Mucosa of descending colon (tissue), 3 donors: ENCODE results near the gene ST6GALNAC3. TPM values are rescaled to one million over a fixed set of nuclear protein-coding genes. Genes with fewer than 3 reads are reported as not detected.

Experiments
- ATAC-seq: fragments of 200-7000 bp; cut with Tn5 transposase; one replicate; pipeline ENCODE4 v1.9.1; 2020; ENCODE audit warnings: mild to moderate bottlenecking, moderate library complexity
- DNase-seq, 3 donors: peaks; one replicate each; pipeline ENCODE4 v3.0.0-alpha.2; 2020
- H3K36me3 ChIP-seq: fragments of 200-600 bp; one replicate; pipeline ENCODE4 v1.8.0; 2021; ENCODE audit warnings: low read depth, mild to moderate bottlenecking
- H3K4me1 ChIP-seq: fragments of 200-600 bp; one replicate; pipeline ENCODE4 v1.8.0; 2021; ENCODE audit warnings: low read depth, mild to moderate bottlenecking
- H3K4me3 ChIP-seq: fragments of 200-600 bp; one replicate; pipeline ENCODE4 v1.8.0; 2021; ENCODE audit warnings: mild to moderate bottlenecking
- H3K9me3 ChIP-seq: fragments of 200-600 bp; one replicate; pipeline ENCODE4 v1.8.0; 2021; ENCODE audit warnings: mild to moderate bottlenecking
- intact Hi-C, 2 donors: fragments of 100-400 bp; cut with DNase I in 1 of 2; cut with micrococcal nuclease in 1 of 2; formaldehyde crosslinking; loops; one replicate each; pipeline versions ENCODE4 v1.11.0 to v1.11.1; 2022; cut with DNase I, micrococcal nuclease
- total RNA-seq, 3 donors: library from RNA; stranded (reverse); fragmentation: NEBNext Ultra II Directional in 2 of 3; extraction: Animal tissue kit (Norgen Biotek cat#: 25700) in 2 of 3; gene quantifications; one replicate each; pipeline versions ENCODE4 v1.2.1 to v1.2.4, GENCODE V29; 2021 to 2023
- TF ChIP-seq, protein P1 (sequence below): fragments of 200-600 bp; IDR thresholded peaks from one replicate; pipeline ENCODE4 v1.8.0; 2022; ENCODE audit warnings: antibody characterized with exemption, mild to moderate bottlenecking
- donor health status: DM: no; HTN: no; CAD: no; lungs with moderate emphysema.
- donor health status: DM: no; HTN: no; CAD: no.
- donor health status: DM: no; HTN: yes; CAD: no.

The ST6GALNAC3 gene
- total RNA-seq, 3 donors from 2014 or later: 5.4 to 9.0 (median 6.7) TPM

DNA sequence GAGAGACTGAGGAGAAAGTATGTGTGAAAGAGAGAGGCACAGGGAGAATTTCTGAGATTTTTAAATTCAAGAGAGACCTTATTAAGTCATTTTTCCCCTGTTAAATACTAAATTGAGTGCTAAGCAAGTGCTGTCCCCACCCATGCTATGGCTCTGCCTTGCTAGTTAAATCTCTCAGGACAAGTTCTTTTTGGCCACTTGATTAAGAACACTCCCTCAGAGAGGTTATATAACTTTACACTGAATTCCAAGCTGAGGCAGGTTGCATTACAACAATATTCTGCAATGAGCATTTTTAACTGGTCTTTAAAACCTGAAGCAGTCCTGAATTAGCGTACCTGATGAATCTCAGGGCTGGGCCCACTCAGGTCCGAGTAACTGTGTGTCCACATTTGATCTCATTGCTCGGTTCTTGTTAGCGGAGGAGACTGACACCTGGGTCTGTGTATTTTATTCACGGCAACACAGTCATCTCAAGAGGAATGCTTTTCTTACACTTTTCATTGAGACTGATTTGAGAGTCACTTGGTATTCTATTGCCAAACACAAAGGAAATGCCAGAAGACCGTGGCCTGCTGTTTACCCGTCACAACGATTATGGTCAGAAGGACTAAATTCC, 605.1 kb downstream of the ST6GALNAC3 start:
- no peak for DNase-seq
- TF ChIP-seq, protein P1, sequence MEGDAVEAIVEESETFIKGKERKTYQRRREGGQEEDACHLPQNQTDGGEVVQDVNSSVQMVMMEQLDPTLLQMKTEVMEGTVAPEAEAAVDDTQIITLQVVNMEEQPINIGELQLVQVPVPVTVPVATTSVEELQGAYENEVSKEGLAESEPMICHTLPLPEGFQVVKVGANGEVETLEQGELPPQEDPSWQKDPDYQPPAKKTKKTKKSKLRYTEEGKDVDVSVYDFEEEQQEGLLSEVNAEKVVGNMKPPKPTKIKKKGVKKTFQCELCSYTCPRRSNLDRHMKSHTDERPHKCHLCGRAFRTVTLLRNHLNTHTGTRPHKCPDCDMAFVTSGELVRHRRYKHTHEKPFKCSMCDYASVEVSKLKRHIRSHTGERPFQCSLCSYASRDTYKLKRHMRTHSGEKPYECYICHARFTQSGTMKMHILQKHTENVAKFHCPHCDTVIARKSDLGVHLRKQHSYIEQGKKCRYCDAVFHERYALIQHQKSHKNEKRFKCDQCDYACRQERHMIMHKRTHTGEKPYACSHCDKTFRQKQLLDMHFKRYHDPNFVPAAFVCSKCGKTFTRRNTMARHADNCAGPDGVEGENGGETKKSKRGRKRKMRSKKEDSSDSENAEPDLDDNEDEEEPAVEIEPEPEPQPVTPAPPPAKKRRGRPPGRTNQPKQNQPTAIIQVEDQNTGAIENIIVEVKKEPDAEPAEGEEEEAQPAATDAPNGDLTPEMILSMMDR: no peak

DNA sequence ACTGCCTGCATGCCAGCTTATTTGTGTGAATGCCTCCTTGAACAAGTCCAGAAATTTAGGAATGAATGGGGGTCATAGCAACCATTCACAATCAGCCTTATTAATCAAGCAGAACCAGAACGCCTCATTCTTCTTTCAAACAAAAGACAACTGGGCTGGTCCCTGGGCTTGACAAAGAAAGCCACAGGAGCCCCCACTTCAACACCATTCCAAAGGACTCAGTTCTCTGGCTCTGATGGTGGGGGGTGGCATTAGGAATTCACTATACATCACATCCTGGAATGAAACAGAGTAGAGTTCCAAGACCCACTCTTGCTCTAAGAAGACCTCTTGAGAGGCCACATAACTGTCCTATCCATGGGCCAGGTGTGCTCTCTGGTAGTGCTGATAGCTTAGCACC, 606.1 kb downstream of the ST6GALNAC3 start:
- TF ChIP-seq, protein P1: no peak
- H3K36me3 ChIP-seq: no peaks in the 10 kb centered on the region
- ATAC-seq (no peak), DNase-seq (no peak)
- intact Hi-C loops: no loop called here
- no peak overlapping the region for H3K4me3 ChIP-seq
- H3K9me3 ChIP-seq: no peaks in the 10 kb centered on the region
- H3K4me1 ChIP-seq: no peaks in the 10 kb centered on the region

More for the DNA sequence above, 605.1 kb downstream of the ST6GALNAC3 start:
- intact Hi-C loops: no loop called here
- H3K4me1 ChIP-seq: no peaks in the 10 kb centered on the region
- H3K36me3 ChIP-seq: no peaks in the 10 kb centered on the region
- no peak overlapping the region for H3K4me3 ChIP-seq
- no peaks in the 10 kb centered on the region for H3K9me3 ChIP-seq
- no peak for ATAC-seq

DNA sequence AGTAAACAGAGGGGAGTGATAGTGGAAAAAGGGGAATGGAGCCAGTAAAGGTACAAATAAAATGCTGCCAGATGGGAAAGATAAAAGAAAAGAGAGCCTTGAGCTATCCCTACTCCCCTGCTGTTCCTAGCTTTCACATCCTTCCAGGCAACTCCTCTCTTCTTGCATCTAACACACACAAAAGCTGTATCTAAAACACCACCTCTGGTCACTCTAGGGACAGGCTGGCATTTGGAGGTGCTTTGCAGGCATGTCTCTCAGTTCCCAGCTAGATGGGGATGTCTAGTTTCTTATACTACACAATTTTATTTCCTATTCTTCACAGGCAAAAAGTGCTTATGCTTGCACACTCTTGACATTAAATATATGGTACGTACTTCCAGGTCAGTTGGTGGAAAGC, 607.6 kb downstream of the ST6GALNAC3 start:
- H3K36me3 ChIP-seq: no peaks in the 10 kb centered on the region
- intact Hi-C loops: no loop called here
- no peaks in the 10 kb centered on the region for H3K9me3 ChIP-seq
- TF ChIP-seq, protein P1: no peak
- H3K4me1 ChIP-seq: no peaks in the 10 kb centered on the region
- no peak overlapping the region for H3K4me3 ChIP-seq
- ATAC-seq (no peak), DNase-seq (no peak)

Other genes with a start within 250 kb of the ST6GALNAC3 start
- not detected for gene ASB17, start 142.3 kb upstream of the ST6GALNAC3 start, total RNA-seq